GF-D8 (cell line): ENCODE measurements around the gene SECTM1.

Source experiments
- DNase-seq: peaks from one replicate; lab custom pipeline; 2025; lab: John Stamatoyannopoulos, UW

SECTM1 gene

DNA sequence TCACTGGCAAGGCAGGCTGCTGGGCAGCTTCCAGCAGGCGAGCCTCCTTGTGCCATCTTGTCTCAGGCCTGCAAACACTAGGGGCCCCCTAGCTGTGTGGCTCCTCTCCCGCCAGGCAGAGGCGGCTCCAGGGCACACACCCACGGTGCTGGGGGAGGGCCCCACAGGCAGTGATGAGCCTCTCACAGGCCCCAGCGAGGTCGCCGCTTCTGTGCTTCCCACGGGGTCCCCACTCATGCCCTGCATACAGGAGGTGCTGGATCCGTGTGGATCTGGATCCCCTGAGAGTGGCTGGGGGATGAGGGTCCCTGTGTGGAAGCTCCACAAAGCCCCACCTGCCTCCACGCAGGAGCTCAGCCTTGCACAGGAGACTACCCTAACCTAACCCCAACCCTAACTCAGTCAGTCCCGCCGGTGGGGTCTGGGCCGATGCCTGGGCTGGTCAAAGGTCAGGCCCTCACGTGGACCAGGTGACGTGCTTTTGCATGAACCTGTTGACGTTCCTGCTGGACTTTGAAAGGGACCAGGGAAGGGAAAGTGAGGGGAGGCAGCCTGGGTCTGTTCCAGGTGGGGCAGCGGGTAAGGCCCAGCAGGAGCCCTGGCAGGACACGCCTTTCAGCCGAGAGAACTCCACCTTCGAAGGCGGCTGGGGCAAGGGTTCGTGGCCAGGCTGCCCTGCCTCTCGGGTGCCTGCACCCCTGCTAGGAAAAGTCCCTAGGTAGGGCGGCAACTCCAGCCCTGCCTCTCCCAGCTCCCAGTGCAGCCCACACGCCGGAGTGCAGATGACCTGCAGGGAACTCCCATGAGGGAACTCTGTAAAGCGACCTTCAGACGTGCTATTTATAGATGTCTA lies 5.2 kb downstream of the SECTM1 start:
- DNase-seq, result no peak

DNA sequence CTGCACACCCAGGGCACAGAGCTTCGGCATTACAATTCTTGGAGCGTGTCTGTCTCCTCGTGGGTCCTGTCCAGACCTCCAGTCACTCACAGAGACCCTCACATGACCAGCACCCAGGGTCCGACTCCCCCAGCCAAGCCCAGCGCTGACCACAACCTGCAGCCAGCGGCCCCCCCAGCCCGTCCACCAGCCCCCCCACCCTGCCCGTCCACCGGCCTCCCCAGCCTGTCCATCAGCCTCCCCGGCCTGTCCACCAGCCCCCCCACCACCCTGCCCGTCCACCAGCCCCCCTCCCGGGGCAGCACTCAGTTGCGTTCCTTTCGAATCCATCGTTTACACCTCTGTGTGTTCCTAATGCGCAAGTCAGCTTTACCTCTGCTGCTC lies 5.8 kb downstream of the SECTM1 start:
- no peak for DNase-seq

DNA sequence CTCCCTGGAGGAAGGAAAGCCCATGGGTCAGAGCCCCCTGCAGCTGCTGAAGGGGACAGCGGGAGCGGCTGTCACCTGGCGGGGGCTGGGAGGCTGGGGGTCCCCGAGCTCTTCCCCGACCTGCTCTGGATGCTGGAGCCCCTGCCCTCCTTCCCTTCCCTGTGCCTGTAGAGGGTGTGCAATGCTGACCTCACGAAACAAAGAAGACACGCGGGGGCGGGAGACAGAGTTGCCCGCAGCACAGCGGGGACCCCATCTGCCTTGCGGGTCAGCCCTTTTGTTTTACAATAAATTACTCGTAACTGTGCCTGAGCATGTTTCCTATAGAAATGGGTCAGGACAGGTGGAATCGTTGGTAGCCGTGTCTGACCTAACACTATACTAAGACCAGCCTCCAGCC lies 6.3 kb downstream of the SECTM1 start:
- no peak for DNase-seq

DNA sequence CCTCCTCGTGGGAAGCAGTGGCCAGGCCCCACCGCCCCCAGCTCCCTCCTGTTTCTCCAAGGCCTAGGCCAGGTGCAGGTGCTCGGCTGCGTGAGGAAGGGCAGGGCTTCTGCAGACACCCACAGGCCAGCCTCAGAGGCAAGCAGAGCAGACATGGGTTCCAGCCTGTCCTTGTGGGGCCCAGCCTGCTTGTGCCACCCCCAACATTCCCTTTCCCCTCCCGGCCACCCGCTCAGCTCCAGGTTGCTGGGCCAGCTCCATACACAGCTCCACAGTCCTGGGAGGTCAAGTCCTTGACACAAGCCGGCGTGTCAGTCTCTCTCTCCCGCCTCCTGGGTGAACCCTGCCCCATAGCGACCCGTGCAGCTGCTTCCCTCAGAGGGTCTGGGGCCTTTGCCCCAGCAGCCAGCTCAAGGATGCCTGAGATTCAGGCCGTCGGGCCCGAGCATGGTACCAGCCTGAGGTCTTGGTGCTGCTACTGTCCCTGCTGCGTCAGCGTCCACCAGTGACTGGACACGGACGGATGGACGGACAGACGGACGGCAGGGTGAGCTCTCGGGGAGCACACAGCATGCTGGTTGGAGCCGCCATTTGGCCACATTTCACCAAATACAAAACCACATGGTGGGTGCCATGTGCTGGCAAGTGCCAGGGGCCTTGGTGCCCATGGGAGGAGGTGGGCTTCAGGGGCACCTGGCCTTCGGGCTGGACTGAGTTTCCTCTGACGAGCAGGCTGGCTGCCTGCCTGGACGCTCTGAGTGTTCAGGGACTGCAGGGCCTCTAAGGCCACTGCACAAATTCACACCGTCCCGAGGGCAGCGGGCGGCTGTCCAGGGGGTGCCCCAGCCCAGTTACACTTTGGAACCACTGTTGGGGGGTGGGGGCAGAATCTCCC lies 8.0 kb downstream of the SECTM1 start:
- no peak for DNase-seq

DNA sequence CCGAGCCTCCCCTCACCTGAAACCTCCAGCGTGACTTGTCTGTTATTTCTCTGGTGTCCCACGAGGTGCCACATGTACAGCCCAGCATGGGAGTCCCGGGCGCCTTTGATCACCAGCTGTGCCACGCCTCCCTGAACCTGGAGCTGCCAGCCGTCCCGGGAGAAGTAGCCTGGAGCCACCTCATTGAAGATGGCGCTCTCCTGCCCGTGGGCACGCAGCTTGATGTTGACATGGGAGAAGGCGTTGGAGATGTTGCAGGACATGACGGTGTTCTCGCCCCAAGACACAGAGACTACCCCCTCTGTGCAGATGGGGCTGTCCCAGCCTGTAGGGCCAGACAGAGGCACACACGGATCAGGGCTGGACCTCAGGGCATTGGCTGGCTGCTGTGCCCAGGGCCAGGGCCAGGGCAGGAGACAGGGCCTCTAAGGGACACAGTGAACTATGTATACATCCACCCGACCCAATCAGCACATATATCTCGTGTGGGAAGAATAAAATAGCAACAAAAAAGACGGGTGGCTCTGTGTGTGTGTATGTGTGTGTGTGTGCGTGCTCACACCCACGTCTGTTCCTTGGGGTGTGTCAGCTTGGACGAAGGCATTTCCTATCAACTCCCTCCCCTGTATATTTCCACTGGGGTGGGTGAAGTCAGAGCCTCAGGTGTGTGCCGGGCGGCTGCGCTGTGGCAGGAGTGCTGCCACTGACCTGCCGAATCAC lies 8.8 kb downstream of the SECTM1 start:
- no peak for DNase-seq

DNA sequence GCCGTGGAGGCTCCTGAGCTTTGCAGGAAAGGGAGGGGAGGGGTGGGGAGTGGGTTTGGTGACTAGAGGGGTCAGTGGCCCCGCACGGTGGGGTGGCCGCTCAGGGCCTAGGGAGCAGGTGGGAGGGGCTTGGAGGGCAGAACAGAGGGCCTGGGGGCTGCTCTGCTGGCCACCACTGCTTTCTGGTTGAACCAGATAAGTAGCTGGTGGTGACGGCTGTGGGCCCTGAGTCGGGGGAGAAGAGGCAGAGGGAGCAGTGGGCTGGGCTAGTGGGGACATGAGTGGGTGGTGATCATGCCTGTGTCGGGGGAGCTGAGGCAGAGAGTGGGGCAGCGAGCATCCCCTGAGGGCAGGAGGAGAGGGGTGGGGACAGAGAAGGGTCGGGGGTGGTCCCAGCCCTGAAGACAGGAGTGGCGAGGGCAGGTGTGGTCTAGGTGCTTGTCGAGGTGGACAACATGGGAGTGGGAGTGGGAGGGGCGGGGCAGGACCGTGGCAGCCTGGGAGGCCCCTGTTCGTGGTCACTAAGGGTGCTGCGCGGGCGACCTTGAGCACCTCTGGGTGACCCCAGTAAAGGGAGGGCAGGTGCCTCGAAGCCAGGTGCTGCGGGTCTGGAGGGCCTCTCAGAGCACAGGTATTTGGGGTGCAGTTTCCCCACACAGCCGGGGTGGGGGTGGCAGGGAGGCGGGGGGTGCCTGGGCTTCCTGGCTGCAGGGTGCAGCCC lies 9.9 kb downstream of the SECTM1 start:
- DNase-seq, result no peak

DNA sequence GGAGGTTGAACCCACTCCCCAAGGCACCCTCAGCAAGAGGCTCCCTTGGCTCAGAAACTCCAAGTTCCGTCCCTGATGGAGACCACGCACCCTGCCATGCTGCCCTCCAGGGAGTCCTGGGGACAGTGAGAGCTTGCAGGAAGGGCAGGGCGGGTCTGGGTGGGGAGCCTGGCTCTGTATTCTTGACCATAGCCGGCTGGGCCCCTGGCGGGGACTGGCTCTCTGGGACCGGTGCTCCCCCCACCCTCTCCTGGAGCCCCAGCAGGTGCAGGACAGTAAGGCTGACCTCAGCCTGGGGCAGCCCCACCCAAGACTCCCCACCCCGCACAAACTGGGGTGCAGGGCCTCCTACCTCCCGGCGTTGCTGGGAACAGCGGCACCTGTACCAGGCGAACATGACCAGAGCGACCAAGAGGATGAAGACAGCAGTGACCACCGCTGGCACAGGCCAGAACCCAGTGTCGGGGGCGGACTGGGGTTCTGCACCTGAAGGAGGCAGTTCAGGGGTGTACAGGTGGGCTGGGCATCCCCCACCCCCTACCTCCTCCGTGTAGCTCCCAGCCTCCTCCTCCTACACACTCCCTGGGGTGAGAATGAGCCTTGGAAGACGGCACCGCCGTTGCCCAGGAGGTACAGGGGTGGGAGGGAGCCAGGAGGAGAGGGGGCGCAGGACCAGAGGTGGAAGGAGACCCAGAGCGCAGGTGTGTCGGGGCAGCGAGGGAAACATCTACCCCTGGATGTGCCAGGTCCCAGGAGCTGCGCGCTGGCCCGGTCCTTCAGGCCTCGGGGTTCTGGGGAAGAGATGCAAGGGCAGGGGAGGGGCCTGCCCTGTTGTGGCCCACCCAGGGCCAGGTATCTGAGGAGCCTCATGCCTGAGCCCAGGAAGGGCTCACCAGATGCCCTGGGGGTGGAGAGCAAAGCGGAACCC lies 10.8 kb downstream of the SECTM1 start:
- no peak for DNase-seq

DNA sequence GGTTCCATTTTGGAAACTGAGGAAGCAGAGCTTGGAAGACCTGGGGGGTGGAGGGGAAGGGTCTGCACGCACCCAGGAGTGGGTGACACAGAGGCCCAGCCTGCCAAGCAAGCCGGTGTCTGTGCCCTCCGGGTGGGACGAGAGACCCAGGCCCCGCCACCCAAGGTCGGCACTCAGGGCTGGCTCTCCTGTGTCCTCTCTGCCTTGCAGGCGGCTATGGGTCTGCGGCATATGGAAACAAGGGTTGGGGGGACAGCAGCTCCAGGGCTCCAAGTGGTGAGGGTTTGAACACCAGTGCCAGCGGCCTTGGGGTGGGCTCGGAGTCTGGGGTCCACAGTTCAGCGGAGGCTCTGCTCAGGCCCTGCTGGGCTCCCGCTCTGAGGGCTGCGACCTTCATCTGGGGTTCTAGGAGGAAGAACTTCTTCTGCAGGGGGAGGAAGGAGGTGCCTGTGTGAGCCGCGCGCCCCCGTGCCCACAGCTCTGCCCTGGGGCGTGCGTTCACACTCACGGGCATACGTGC lies 11.6 kb downstream of the SECTM1 start:
- no peak for DNase-seq

DNA sequence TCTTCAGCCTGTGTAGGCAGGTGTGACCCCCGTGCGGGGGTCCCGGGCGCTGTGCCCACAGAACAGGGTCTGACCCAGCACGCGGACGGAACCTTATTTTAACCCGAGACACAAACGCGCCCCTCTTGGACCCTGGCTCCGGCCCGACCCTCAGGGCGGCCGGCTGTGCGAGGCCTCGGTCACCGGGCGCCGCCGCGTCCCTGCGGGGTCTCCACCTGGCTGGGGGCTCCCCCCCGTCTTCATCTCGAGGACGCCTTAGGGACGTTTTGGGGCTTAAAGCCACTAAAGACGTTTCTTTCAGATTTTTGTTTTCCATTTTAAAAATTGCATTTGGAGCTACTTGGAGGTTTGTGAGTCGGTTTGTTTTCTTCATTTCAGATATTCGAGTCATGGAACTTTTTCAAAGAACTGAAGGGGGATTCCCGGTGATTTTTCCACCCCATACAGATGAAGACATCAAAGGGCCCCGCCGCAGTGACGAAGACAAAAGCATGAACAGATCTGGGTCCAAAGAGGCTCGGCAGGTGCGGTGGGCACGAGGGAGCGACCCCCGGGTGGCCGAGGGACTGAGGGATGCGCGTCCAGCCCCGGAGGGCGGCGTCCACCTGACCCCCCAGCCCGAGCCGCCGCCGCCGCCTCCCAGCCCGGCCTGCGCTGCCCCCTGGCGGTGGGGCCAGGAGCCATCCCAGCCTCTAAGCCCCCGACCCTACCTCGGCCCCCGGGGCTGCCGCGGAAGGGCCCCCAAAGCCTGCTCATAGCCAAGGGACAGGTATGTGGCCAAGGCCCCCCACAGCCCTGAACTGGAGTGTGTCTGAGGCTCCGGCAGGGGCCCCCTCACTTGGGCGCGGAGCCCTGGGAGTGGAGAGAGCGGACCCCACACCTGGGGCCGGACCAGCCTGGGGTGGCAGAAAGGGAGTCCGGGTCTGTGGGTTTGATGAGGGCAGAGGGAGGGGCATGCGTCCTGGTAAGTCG lies 12.3 kb downstream of the SECTM1 start:
- no peak for DNase-seq

DNA sequence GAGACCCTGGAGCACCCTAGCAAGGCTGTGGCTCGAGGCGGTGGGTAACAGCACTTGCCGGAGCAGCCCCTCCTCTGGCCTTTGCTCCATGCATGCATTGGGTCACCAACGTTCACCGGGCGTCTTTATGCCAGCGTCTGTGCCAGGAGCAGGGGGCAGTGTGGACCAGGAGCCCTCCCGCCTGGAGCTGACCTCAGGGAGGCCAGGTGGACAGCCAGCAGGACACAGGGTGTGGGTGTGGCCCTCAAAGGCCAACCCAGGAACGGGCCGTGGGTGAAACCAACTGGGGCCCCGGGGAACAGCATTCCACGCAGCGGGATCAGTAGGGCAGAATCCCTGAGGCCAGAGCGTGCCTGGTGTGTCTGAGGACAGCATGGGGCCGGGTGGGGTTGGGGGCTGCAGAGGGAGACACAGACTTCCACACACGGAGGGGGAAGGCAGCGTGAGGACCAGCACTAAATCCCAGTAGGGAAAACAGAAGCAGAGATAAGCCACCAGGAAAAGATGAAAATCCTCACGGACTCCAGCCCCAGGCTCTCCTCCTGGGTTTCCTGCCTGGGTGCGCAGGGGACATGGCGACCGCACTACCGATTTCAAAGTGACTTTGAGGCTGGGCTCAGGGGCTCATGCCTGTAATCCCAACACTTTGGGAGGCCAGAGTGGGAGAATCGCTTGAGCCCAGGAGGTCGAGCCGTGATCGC lies 13.3 kb downstream of the SECTM1 start:
- DNase-seq, result no peak

DNA sequence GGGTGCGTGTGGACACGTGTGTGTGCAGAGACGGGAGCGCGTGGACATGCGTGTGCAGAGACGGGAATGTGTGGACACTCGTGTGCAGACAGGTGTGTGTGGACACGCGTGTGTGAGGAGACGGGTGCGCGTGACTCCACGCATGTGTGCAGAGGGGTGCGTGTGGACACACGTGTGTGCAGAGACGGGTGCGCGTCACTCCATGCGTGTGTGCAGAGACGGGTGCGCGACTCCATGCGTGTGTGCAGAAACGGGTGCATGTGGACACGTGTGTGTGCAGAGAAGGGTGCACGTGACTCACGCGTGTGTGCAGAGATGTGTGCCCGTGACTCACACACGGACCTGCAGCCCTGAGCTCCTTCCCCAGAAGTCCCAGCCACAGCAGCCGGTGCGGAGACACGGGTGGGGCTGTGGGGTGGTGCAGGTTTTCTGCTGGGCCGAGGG lies 13.9 kb downstream of the SECTM1 start:
- no peak for DNase-seq

DNA sequence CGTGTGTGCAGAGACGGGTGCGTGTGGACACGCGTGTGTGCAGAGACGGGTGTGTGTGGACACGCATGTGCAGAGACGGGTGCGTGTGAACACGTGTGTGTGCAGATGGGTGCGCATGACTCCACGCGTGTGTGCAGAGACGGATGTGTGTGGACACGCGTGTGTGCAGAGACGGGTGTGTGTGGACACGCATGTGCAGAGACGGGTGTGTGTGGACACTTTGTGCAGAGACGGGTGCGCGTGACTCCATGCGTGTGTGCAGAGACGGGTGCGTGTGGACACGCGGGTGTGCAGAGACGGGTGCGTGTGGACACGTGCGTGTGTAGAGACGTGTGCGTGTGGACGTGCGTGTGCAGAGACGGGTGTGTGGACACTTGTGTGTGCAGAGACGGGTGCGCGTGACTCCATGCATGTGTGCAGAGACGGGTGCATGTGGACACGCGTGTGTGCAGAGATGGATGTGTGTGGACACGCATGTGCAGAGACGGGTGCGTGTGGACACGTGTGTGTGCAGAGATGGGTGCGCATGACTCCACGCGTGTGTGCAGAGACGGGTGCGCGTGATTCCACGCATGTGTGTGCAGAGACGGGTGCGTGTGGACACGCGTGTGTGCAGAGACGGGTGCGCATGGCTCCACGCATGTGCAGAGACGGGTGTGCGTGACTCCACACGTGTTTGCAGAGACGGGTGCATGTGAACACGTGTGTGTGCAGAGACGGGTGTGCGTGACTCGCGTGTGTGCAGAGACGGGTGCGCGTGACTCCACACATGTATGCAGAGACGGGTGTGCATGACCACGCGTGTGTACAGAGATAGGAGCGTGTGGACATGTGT lies 14.6 kb downstream of the SECTM1 start:
- no peak for DNase-seq

DNA sequence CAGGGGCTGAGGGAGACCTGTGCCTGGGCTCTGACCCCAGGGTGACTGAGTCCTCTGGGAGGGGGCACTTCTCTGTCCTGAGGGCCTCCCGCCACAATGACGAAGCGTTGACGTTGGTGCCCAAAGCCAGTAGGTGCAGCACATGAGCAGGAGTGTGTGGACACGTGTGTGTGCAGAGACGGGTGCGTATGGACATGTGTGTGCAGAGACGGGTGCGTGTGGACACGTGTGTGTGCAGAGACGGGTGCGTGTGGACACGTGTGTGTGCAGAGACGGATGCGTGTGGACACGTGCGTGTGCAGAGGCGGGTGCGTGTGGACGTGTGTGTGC lies 15.4 kb downstream of the SECTM1 start:
- DNase-seq, result no peak

DNA sequence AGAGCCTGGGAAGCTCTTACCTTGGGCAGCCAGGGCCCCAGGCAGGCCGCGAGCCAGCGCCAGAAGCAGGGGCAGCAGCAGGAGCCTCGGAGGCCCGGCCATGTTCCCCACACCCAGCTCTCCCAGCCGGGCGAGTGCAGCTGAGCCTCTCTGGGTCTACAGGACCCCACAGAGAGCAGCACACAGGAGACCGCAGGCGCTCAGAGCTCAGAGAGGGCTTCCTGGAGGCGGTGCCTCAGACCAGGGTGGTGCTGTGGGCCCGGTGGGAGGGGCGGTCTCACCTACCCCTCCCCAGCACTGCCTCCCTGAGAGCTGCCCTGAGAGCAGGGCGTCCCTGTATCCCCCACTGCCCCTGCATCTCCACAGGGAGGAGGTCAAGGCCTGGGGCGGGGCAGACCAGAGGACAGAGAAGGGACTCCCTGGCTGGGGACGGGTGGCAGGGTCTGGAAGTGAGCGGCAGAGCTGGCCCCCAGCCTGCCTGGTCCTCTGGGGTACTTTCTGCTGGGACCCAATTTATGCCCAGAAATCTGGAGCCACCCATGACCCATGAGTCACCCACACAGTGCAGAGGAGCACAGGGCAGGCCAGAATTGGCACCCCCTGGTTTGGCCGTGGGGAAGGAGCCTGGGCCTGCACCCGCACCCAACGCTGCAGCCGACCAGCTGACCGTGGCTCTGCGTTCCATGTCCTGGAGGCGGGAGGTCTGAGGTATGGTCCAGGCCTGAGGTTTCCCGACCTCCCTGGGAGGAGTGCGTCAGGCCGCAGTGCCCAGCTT lies 16.0 kb downstream of the SECTM1 start, which contains the start of gene CD7:
TSS of gene CD7 (minus strand) at position 215 of the 775 bp plus-strand sequence. CDS start at position 102, 113 bp downstream.
- no peak for DNase-seq

DNA sequence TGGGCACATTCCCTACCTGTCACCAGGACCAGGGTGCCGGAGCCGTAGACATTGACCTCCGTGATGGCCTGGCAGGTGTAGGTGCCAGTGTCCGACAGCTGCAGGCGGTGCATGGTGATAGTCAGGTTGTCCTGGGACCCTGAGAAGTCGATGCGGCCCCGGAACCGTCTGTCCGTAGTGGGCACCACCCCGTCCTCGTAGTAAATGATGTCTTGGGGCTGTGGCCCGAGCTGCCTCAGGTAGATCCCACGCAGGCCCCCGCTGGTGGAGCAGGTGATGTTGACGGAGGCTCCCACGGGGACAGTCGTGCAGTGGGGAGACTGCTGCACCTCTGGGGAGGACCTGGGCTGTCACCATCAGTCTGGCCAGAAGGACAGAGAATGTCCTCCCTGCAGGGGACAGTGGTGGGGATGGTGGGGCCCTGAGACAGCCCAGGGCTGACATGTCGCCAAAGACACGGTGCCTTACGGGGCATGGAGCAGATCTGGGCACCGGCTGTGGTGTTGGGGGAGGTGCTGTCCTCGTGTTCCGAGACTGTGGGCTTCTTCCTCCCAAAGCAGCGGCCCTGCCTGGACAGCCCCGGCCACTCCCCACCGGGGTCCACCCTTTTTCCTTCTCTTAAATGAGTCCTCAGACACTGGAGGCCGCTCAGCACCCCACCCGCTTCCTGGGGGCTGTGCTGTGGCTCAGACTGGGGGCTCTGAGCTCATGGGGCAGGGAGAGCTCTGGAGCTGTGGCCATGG lies 16.7 kb downstream of the SECTM1 start:
- no peak for DNase-seq

DNA sequence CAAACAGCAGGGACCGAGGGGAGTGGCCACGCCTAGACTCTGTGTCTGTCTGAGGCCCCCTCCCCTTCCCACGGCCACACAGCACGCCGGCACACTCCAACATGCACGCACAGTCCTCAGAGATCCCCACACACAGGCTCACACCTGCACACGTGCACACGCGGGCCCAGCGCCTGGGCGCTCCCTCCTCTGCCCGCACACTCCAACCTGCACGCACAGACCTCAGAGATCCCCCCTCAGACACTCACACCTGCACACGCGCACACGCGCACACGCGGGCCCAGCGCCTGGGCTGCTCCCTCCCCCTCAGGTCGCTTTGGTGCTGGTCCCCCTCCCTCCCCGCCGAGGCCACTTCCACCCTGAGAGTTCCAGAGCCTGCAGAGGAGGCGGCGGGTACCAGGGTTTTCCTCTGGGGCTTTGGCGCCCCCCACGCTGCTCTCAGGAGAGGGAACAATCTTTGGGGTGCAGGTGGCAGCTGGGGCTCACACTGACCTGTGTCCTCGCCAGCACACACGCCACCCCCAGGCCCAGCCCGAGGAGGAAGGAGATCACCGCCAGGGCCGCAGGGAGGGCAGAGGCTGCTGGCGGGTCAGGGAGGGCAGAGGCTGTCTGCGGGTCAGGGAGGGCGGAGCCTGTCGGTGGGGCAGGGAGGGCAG lies 17.7 kb downstream of the SECTM1 start:
- no peak for DNase-seq
